Left kidney (tissue), 8 donors: Measurements from ENCODE around the gene ZNF398. TPM values are rescaled to one million over a fixed set of nuclear protein-coding genes. Genes with fewer than 3 reads are reported as not detected.
"Not testable (repeated sequence)": the region's sequence is repeated elsewhere in the genome, so short reads cannot be mapped to it uniquely, and the experiment has no call there.

Experiments used
- DNase-seq: peaks from one replicate; pipeline ENCODE4 v3.0.0-alpha.2; 2013
- long read RNA-seq, 8 donors: transcript quantifications; one replicate each; lab custom pipeline, GENCODE V29; 2026
- polyA plus RNA-seq: library from polyadenylated mRNA; unstranded; fragments of 120-200 nt; gene quantifications from one replicate; pipeline ENCODE4 v1.2.1, GENCODE V29; 2013; ENCODE audit not compliant: insufficient read length

Gene ZNF398, protein sequence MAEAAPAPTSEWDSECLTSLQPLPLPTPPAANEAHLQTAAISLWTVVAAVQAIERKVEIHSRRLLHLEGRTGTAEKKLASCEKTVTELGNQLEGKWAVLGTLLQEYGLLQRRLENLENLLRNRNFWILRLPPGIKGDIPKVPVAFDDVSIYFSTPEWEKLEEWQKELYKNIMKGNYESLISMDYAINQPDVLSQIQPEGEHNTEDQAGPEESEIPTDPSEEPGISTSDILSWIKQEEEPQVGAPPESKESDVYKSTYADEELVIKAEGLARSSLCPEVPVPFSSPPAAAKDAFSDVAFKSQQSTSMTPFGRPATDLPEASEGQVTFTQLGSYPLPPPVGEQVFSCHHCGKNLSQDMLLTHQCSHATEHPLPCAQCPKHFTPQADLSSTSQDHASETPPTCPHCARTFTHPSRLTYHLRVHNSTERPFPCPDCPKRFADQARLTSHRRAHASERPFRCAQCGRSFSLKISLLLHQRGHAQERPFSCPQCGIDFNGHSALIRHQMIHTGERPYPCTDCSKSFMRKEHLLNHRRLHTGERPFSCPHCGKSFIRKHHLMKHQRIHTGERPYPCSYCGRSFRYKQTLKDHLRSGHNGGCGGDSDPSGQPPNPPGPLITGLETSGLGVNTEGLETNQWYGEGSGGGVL
- polyA plus RNA-seq, result 15.6 TPM
- long read RNA-seq, donor 1, partial matches to known transcripts, result 11 of 14 reads
- long read RNA-seq, donor 1, other reads (novel, unspliced or antisense), result 0 of 14 reads
- long read RNA-seq, donor 2, partial matches to known transcripts, result 0 of 4 reads
- long read RNA-seq, donor 2, other reads (novel, unspliced or antisense), result 0 of 4 reads
- long read RNA-seq, donor 3, full-length matches to known transcripts, result 5 of 5 reads
- long read RNA-seq, donor 3, partial matches to known transcripts, result 0 of 5 reads
- long read RNA-seq, donor 3, other reads (novel, unspliced or antisense), result 0 of 5 reads
- long read RNA-seq, donor 4, result 0 reads
- long read RNA-seq, donor 5, partial matches to known transcripts, result 0 of 3 reads
- long read RNA-seq, donor 5, other reads (novel, unspliced or antisense), result 0 of 3 reads
- long read RNA-seq, donor 6, partial matches to known transcripts, result 0 of 4 reads
- long read RNA-seq, donor 6, other reads (novel, unspliced or antisense), result 0 of 4 reads
- long read RNA-seq, donor 7, transcript ZNF398-202 (6 exons, 2,860 nt), result major isoform, 5 of 5 reads
- long read RNA-seq, donor 7, partial matches to known transcripts, result 0 of 5 reads
- long read RNA-seq, donor 7, other reads (novel, unspliced or antisense), result 0 of 5 reads
- long read RNA-seq, donor 8, partial matches to known transcripts, result 0 of 2 reads
- long read RNA-seq, donor 8, other reads (novel, unspliced or antisense), result 0 of 2 reads

DNA sequence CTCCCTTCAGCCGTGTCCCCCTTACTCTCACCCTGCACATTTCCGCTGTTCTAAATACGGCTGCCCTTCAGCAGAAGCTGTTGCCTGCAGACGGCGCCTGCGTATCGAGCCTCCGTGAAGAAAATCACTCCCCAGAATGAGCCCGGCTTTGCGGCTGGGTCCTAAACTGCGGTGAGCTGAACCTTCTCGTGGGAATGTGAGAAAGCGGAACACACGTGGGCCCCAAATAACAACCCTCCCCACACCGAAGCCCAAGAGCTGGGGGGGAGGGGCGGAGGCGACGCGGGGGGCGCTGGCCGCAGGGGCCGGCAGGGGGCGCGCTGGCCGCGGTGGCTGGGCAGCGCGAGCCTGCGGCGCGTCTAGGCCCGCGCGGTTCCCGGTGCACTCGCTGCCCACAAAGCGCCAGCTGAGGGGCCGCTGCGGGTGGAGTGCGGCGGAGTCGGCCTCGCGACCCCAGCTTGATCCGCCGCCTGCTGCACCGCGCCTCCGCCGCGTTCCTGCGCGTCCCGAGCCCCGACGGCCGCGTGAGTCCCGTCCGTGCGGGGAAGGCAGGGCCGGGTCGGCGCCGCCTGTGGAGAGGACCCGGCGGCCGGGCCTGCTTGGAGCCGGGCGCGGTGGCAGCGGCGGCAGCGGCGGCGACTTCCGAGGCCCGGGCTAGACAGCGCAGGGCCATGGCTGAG is at the start of gene ZNF398:
Gene ZNF398, plus strand, starts transcription at position 382 of the 680 bp plus-strand sequence. Its CDS starts 290 bp downstream, at position 672.
- DNase-seq, result peak; percentile 78

DNA sequence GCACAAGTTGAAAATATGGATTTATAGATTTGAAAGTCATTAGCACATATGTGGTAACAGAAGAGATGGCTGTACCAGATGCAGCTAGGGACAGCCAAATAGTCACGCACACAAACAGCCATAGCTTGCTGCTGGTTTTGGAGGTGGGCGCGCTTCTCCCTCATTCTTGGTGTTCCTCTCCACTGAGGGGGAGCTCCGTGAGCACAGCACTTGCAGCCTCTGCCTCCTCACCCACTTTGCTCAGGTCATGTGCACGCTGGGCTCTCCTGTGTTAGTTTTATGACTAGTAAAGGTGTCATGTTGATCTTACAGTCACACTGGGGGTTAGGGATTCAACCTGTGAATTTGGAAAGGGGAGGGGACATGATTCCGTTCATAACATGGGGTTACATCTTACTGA is 48.2 kb upstream of the ZNF398 start:
- DNase-seq, result no peak

DNA sequence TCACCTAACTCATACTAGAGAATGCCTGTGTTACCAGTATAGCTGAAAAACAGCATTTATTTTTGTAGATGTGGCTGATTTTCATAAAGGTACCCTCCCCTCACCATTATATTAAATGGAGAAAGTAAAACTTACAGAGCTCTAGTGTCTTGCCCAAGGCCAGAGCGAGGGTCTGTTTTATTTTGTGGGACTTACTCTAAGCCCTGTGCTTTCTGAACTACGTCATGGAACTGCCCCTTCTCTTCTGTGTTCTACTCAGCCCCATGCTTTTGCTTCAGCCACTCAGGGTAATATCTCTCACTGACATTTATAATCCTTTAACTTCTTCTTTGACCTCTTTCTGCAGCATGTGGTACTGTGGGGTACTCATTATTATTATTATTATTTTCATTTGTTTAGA is 46.4 kb upstream of the ZNF398 start:
- no peak for DNase-seq

DNA sequence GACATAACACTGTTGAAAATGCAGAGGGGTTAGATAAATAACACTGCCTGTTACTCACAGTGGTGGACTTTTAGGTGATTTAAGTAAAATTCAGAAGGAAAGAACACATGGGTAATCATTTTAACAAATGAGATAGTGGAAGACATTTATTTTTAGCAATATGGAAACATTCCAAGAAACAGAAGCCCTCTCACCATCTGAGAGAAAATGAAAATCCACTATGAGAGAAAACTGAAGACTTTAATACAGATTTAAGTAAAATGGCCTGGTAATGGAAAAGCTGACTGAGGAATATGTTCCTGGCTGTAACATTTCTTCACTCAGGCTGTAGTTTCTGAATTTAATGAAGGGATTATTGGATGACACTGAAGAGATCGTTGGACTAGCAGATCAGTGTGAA is 44.6 kb upstream of the ZNF398 start:
- DNase-seq, result no peak

DNA sequence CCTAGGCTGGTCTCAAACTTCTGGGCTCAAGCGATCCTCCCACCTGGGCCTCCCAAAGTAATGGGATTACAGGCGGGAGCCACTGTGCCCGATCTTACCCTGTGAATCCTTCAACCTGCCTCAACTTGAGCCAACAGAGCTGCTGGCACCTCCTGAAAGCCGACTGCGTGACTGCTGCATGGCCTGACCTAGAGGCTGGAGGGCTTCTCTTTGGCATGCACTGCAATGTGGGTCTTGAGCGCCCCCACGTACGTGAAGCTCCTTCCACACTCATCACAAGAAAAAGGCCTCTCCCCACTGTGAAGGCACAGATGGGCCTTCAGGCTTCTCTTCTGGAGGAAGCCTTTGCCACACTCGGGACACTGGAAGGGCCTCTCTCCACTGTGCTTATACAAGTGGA is 43.8 kb upstream of the ZNF398 start:
- DNase-seq, result no peak

DNA sequence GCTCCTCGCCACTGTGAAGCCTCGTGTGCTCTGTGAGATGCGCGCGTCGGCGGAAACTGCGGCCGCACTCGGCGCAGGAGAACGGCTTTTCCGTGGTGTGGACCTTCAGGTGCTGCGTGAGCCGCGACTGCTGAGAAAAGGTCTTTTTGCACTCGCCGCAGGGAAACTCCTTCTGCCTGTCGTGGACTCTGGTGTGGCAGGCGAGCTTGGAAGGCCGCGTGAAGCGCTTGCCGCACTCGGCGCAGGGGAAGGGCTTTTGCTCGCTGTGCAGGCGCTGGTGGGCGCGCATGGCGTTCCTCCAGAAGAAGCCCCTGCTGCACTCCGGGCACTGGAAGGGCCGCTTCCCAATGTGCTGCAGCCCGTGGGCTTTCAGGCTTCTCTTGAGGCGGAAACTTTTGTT is 43.0 kb upstream of the ZNF398 start:
- no peak for DNase-seq

DNA sequence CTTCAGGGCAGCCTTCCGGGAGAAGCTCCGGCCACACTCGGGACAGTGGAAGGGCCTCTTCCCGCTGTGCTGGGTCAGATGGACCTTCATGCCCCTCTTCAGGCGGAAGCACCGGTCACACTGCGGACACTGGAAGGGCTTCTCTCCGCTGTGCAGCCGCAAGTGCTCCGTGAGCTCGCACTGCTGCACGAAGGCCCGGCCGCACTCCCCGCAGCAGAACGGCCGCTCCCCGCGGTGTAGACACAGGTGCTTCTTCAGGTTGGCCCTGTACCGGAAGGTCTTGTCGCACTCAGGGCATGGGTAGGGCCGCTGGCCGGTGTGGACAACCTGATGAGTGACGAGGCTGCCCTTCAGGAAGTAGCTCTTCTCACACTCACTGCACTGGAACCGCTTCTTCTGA is 42.5 kb upstream of the ZNF398 start:
- no peak for DNase-seq

DNA sequence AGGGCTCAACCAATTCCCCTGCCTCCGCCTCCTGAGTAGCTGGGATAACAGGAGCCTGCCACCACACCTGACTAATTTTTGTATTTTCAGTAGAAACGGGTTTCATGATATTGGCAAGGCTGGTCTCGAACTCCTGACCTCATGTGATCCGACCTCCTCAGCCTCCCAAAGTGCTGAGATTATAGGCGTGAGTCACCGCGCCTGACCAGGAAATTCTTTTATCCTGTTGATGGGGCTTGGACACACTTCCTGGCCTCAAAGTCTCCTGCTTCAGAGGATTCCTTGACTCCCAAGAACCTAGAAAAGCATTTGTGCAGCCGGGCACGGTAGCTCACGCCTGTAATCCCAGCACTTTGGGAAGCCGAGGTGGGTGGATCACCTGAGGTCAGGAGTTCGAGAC is 37.3 kb upstream of the ZNF398 start:
- DNase-seq, result no peak

DNA sequence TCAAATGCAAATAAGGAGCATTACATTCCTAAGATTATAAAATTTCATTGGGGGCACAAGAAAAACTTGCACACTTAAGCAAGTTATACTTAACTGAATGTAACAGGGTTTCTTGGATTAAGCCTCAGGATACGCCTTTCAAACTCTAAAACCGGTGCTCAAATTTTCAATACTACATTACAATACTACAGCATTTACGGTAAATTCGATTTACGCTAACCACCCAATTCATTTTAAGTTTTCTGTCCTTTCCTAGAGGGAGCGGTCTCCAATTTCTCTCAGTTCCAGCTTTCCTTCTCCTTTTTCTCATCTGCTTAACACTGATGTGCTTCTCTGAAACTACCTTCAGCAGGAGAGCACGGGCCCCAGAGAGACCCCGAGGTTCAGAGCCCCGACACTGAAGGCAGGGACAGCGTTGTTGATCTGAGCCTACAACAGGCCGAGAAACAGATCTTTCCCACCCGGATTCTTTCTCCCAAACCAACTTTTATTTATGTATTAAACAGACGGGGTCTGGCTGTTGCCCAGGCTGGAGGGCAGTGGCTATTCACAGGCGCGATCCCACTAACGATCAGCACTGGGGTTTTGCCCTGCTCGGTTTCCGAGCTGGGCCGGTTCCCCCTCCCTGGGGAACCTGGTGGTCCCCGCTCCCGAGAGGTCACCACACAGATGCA is 21.9 kb upstream of the ZNF398 start:
- no peak for DNase-seq

DNA sequence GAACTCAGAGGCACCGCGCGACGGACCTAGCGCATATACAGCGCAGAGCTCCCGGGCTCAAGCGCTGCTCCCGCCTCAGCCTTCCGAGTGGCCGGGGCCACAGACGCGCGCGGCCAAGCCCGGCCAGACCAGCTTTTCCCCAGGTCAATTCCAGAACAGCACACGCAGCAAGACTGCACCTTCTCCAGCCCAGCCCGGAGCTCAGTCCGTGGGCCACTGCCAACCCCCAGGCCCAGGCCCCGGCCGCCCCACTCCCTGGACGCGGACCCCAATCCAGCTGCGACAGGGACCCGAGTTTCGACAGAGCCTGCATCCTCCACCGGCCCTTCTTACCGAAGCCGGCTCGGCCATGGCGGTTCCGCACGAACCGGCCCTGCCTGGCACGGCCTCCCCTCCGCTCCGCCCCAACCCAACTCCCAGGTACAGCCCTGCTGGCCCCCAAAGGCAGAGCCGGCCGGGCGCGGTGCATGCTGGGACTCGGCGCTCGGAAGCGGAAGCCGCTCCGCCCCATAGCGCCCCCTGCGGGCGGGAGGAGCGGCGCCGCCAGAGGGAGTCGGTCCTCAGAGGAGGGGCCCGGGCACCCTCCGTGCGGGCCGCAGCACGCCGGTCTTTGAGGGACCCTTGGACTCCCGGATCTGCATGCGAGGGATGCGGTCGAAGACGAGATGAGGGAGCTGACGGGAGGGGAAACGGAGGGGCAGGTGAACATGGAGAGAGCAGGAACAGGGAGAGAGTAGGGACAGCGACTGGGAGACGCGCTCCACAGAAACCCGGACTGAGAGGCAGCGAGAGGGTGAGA is 21.2 kb upstream of the ZNF398 start, which contains the start of gene ZNF425:
Gene ZNF425, minus strand, starts transcription at position 462 of the 799 bp plus-strand sequence. Its CDS starts 111 bp downstream, at position 351.
- peak; percentile 95 for DNase-seq

DNA sequence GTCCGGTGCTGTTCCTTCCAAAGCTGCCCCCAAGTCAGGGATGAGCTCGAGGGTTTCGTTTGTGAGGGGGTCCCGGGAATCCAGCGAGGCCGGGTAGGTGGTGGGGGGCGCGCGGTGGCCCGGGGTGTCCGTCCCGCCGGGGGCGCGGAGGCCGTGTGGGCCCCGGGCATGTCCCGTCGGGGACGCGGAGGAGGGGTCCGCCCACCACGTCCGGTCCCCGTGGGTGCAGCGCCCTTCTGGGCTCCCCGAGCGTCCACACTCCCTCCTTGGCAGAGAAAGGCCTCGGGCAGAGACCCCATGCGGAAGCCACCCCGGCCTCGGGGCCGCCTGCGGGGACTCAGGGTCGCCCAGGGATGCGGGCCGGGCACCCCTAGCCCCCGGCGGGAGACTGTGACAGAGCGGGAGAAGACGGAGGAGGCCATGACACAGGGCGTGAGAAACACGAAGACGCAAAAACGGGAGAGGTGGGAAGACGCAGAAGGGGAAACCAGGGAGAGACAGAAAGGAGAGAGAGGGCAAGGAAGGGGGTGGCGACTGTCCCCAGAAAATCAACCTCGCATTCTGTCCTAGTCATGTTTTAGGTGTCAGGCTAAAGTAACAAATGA is 20.5 kb upstream of the ZNF398 start:
- peak; percentile 42 for DNase-seq

DNA sequence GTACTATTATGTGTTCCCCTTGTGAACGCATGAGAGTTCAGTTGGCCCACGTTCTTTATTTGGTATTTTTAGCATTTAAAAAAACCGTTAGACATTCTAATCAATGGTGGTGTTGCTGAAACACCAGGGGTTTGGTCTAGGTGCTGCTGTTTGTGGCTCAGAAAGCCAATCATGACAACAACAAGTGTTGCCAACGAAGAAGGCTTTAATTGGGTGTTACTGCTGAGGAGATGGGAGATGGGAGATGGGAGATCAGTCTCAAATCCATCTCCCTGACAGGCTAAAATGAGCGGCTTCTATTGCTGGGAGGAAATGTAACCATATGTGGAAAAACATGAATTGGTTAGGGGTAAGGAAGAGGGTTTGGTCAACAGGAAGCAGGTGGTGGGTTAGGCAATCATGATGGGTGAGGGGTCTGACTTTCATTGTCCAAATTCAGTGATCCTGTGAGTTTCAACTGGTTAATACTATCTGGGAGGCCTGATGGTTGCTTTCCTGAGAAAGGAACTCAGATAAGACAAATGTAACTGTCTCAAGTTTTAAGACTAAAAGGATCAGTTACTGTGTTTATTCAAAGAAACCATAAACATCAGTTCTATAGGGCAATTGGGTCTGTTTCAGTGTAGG is 16.6 kb upstream of the ZNF398 start:
- DNase-seq, result no peak

DNA sequence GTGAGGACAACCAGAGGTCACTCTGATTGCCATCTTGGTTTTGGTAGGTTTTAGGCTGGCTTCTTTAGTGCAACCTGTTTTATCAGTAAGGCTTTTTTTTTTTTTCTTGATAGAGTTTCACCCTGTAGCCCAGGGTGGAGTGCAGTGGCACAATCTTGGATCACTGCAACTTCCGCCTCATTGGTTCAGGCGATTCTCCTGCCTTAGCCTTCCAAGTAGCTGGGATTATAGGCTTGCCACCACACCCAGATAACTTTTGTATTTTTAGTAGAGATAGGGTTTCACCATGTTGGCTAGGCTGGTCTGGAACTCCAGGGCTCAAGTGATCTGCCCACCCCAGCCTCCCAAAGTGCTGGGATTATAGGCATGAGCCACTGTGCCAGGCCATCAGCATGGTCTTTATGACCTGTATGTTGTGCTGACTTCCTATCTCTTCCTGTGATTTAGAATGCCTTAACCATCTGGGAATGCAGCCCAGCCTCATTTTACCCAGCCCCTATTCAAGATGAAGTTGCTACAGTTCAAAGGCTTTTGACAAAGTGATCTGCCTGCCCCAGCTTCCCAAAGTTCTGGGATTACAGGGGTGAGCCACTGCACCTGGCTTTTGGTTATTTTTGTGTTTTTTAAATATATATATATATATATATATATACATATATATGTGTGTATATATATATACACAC is 14.1 kb upstream of the ZNF398 start:
- no peak for DNase-seq

DNA sequence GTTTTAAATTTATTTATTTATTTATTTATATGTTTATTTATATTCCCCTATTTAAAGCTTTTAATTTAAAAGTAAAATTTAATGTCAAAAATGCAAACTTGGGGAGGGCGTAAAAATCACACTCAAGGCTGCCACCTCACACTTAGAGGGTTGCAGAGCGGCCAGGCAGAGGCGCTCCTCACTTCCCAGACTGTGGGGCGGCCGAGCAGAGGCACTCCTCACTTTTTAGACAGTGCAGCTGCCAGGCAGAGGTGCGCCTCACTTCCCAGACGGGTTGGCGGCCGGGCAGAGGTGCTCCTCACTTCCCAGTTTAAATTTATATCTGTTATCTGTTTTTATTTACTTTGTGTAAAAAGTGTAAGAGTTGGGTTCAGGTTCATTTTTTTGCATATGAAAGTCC is 11.1 kb upstream of the ZNF398 start:
- DNase-seq, result no peak

DNA sequence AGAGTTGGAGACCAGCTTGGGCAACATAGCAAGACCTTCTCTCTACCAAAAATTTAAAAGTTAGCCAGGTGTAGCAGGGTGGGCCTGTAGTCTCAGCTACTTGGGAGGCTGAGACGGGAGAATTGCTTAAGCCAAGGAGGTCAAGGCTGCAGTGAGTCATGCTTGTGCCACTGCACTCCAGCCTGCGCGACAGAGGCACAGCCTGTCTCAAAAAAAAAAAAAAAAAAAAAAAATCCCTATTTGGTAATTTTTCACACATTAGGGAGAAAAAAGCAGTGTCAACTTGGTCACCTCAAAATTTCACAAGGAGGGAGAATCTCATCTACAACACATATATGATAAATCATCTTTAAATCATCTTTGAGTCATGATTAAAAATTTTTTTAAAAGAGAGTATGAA is 6.4 kb upstream of the ZNF398 start:
- no peak for DNase-seq

DNA sequence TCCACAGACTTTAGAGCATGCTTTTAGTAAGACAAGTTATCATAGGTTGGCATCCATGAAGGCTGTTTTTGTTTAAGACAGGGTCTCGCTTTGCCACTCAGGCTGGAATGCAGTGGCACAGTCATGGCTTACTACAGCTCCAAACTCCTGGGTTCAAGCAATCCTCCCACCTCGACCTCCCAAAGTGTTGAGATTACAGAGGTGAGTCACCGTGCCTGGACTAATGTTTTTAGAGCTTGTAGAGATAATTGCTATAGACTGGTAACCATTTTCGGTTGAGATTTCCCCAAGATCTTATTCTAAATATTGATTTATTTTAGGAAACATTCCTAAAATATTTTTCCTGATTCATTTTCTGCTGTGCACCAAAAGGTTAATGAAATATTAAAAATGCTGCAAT is 5.4 kb upstream of the ZNF398 start:
- no peak for DNase-seq

DNA sequence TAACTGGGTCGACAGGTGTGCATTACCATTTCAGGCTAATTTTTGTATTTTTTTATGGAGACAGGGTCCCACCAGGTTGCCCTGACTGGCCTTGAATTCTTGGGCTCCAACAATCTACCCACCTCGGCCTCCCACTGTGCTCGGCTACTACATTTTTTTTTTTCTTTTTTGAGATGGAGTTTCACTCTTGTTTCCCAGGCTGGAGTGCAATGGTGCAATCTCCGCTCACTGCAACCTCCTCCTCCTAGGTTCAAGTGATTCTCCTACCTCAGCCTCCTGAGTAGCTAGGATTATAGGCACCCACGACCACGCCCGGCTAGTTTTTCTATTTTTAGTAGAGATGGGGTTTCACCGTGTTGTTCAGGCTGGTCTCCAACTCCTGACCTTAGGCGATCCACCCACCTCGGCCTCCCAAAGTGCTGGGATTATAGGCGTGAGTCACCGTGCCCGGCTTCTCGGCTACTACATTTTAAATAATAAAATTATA is 2.8 kb upstream of the ZNF398 start:
- DNase-seq, result not testable (repeated sequence)
